Measurements from ENCODE around the gene UBLCP1.
"Not testable (repeated sequence)": the region's sequence is repeated elsewhere in the genome, so short reads cannot be mapped to it uniquely, and the experiment has no call there.

UBLCP1 gene

DNA sequence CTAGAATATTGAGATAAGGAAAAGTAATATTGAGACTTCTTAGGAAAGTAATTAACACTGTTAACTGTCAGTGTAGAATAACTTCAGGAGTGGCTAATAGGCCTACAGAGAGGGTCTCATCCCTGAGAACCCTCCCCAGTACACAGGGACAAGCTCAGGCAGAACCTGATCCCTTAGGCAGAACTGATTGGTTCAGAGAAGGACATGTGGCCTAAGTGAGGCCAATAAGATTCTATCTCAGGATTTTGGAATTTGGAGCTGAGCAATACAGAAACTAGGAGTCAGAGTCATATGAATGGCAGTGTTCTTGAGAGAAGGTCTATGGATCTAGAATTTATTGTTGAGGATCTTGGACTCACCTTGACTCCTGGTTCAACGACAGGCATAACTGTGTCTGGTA is 10.9 kb upstream of the UBLCP1 start:
- no peak for DNase-seq

DNA sequence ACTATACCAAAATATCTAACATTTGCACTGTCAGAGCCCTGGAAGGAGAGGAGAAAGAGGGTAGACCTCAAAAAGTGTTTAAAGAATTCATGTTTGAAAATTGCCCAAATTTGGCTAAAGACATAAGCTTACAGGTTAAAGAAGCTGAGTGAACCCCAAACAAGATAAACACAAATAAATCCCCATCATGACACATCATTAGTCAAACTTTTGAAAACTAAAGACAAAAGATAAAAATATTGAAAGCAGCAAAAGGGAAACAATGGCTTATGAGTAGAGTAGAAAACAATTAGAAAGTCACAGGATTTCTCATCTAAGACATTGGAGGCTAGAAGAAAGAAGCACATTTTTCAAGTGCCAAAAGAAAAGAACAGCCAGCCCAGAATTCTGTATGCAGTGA is 6.1 kb upstream of the UBLCP1 start:
- DNase-seq: no peak

DNA sequence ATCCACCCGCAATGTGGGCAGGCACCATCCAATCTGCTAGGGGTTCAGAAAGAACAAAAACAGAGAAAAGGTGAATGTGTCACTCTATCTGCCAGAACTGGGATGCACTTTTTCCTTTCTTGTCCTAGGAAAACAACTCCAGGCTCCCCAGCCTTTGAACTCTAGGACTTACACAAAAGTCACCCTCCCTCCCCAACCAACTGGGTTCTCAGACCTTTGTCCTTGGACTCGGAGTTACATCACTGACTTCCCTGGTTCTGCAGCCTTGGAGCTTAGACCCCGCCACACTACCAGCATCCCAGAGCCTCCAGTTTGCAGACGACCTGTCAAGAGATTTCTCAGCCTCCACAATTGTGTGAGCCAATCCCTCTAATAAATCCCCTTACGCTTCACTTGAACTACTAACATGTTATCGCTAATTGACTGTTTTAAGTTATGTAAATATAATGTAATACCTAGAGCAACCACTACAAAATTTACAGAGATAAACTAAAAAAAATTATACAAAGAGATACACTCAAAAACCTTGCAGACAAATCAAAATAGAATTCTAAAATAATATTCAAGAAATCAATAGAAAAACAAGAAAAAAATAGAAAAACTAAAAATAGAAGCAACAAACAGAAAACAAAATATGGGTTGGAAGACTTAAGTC is 5.3 kb upstream of the UBLCP1 start:
- DNase-seq: no peak

DNA sequence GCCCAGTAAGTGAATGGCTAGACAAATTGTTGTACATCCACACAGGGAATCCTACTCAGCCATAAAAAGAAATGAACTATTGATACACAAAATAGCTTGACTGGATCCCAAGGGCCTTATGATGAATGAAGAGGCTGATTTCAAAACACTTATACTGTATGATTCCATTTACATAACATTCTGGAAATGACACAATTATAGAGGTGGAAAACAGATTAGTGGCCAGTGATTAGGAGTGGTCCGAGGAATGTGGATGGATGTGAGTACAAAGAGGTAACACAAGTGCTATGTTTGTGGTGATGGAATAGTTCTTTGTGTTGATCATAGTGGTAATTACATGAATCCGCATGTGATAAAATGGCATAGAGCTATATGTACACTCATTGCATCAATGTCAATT is 4.7 kb upstream of the UBLCP1 start:
- no peak for DNase-seq

DNA sequence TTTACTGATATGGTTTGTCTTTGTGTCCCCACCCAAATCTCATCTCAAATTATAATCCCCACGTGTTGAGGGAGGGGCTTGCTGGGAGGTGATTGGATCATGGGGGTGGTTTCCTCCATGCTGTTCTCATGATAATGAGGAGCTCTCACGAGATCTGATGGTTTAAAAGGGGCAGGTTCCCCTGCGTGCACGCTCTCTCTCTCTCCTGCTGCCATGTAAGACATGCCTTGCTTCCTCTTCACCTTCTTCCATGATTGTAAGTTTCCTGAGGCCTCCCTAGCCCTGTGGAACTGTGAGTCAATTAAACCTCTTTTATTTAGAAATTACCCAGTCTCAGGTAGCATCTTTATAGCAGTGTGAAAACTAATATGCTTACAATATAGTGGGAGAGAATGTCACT is 2.9 kb upstream of the UBLCP1 start:
- DNase-seq: not testable (repeated sequence)

DNA sequence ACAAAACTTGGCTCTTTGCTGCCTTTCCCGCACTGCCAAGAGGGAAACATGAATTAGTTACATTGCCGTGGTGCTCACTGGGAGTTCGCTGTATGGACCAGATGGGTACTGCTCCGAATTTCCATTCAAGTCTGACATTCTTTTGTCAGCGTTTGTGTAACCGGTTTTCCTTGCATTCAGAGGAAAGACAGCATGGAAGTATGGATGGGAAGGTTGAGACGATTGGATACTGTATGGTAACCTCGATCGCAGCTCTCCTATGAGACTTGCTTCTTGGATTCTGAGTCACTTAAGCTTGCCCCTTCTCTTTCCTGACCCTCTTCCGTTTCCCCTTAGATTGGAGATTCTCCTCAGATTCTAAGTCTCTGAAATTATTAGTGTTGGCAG is 625 bp upstream of the UBLCP1 start:
- no peak for DNase-seq

DNA sequence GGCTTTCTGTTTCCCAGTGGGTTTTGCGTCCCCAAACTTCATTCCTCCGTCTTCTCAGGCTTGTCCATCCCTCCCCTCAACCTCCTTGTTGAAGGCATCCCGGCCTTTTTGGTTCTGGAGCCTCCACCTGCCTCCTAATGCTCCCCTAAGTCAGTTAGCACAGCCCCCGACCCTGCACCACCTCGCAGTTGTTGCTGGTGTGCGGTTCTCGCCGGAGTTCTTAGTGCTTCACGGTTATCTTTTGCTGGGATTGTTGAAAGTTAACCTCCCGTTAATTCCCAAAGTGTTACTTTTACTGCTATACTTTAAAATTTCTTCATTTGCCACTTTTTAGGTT is 447 bp downstream of the UBLCP1 start:
- DNase-seq: no peak

DNA sequence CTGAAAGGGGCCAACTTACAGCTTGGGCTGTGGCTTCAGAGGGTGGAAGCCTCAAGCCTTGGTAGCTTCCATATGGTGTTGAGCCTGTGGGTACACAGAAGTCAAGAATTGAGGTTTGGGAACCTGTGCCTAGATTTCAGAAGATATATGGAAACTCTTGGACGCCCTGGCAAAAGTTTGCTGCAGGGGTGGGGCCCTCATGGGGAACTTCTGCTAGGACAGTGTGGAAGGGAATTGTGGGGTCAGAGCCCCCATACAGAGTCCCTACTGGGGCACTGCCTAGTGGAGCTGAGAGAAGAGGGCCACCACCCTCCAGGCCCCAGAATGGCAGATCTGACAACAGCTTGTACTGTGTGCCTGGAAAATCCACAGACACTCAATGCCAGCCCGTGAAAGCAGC is 3.7 kb downstream of the UBLCP1 start:
- DNase-seq: not testable (repeated sequence)

DNA sequence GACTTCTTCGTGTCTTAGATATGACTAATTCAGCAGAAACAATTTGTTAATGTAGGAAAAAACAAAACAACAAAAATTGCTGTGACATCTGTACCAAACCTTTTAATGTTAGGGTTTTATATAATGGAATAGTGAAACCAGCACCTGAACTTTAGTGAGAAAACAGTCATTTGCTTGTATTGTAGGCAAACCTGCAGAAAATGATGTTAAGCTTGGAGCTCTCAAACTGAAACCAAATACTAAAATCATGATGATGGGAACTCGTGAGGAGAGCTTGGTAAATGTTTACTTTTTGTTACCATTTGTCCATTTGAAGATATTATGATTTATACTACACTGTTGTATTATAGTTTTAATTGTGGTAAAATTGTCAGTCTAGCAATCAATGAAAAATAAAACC is 6.6 kb downstream of the UBLCP1 start:
- DNase-seq: no peak

DNA sequence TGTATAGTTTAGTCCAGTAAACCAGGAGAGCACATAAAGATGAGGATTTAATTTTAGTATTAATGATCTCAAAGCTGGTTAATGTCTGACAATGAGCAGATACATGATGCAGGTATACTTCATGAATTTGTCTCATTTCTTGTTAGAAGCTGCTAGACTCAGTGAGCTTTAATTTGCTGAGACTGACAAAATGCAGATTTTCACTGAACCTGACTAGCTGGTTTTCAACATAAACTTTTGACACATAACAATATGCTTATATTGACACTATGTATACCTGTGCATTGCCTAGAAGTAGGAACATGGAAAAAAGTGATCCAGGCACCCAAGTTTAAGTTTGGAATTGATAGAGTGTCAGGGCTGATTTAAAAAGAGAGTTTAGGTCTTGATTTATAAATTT is 10.8 kb downstream of the UBLCP1 start:
- no peak for DNase-seq

DNA sequence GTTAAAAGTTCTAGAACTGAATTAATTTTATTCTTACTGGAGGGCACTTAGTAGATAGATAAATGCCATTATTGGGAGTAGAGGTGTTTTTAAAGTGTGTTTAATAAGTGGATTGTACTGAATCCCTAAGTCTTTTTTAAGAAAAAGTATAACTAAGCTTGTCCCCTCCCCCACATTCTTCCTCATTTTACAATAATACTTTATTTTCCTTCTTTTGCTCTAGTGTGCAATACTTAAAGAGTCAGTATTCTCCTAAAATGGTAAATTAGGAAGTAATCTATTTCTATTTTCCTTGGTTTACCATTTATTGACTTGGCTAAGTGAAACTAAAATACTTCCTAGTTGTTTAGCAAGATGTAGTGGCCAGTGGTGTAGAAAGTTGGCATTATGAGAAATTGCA is 11.6 kb downstream of the UBLCP1 start:
- DNase-seq: no peak

DNA sequence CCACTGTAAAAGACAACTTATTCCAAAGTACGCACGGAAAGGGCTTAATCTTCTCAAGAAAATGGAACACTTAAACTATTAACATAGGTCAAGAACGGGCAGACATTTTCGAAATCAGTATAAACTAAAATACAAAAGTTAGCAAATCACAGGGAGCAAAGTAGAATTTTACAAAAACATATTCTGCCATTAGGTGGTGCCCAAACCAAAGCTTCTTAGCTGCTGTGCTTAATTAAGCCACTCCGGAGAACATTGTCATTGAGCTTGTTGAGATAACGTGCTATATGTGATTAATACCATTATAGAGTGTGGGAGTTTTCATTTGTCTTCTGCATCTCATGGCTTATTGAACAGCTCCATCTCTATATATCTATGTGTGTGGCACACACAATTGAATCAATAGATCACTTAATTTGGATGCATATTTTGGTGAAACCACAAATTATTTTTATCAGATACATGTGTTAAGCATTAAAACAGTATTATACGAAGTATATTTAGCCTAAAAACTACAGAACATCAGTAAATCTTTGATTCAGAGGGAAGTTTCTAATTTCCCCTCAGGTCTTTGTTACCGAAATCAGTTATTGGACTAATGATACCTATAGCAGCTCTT is 23.4 kb downstream of the UBLCP1 start:
- no peak for DNase-seq

DNA sequence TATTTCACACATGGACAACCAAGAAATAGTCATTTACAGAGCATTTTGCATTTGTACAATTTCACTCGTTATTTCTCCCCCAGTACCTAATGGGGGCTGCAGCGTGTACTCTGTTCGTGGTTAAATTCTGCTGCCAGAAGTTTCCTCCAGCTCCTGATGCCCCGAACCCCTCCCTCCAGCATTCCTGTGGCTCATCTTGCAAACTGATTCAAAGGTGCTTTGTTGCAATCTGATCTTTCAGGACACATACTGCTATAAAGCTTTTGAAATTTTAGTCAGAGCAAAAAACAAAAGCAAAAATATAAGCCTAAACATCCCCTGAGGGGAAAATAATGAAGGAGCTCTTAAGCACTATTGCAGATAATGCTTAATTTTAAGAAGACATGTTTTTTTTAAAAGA is 27.7 kb downstream of the UBLCP1 start:
- no peak for DNase-seq

DNA sequence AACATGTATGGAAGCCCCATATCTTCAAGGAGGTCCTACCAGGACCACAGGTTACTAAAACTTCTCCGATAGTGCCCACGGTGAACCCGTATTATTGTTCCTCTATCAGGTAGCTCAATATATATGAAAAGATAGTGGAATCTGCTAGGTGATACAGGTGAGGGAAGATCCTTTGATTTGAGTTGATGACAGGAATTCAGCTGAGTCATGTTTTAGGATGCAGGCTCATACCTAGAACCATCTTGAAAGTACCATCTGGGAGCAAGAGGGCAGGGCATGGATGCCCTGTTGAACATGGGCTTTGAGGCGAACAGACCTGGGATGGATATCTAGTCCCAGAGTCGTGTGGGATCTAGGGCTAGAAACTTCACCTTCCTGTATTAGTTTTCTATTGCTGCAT is 31.8 kb downstream of the UBLCP1 start:
- no peak for DNase-seq

DNA sequence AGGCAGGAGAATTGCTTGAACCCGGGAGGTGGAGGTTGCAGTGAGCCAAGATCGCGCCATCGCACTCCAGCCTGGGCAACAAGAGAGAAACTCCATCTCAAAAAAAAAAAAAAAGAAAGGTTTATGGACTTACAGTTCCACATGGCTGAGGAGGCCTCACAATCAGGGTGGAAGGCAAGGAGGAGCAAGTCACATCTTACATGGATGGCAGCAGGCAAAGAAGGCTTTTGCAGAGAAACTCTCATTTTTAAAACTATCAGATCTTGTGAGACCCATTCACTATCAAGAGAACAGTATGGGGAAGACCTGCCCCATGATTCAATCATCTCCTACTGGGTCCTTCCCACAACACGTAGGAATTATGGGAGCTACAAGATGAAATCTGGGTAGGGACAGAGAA is 34.2 kb downstream of the UBLCP1 start:
- not testable (repeated sequence) for DNase-seq

DNA sequence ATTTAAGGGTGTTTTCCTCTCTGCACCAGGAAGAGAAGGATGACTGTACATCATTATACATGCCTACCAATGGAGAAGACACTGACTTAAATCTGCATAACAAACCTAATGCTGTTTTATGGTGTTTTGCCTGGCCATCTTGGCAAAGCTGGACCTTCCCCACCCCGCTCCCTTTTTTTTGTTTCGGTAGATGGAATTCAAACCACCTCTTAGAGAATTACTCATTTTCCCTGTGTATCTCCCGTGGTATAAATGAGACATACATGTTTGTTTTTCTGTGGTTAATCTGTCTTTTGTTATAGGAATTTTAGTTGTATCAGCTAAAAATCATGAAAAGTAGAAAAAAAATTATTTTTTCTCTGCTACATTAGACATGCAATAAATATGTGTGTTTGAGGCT is 38.4 kb downstream of the UBLCP1 start:
- no peak for DNase-seq

DNA sequence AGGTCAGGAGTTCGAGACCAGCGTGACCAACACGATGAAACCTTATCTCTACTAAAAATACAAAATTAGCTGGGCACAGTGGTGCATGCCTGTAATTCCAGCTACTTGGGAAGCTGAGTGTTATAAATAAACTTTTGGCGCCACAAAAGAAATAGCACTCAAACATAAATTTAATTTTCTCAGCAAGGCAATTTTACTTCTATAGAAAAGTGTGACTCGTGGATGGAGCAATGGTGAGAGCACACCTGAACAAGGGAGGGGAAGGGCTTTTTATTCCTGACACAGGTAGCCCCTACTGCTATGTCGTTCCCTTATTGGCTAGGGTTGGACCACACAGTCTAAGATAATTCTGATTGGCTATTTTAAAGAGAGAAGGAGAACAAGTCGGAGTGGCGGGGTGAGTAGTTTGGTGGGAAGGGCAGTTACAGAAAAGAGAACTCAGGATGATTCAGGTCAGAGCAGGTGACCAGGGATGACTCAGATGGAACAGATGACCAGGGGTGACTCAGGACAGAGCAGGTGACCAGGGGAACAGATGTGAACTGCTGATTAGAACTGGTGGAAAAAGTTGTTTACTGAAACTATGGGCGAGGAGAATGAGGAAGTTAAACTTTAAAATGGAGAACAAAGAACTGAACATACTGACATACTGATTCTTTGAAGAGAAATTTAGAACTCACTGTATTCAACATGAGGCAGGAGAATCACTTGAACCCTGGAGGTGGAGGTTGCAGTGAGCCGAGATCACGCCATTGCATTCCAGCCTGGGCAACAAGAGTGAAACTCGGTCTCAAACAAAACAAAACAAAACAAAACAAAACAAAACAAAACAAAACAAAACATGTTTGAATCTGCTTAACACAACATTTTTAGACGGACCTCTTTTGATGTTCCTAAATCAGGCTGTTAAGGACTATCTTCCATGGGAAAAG is 39.1 kb downstream of the UBLCP1 start:
- not testable (repeated sequence) for DNase-seq

DNA sequence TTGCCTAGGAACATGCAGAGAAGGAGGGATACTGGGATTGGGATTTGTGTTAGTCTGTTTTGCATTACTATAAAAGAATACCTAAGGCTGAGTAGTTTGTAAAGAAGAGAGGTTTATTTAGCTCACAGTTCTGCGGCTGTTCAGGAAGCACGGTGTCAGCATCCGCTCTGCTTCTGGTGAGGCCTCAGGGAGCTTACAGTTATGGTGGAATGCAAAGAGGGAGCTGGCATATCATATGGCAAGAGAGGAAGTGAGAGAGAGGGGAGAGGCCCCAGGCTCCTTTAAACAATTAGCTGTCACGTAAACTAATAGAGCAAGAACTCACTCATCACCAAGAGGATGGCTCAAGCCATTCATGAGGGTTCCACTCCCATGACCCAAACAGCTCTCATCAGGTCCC is 40.2 kb downstream of the UBLCP1 start:
- no peak for DNase-seq

DNA sequence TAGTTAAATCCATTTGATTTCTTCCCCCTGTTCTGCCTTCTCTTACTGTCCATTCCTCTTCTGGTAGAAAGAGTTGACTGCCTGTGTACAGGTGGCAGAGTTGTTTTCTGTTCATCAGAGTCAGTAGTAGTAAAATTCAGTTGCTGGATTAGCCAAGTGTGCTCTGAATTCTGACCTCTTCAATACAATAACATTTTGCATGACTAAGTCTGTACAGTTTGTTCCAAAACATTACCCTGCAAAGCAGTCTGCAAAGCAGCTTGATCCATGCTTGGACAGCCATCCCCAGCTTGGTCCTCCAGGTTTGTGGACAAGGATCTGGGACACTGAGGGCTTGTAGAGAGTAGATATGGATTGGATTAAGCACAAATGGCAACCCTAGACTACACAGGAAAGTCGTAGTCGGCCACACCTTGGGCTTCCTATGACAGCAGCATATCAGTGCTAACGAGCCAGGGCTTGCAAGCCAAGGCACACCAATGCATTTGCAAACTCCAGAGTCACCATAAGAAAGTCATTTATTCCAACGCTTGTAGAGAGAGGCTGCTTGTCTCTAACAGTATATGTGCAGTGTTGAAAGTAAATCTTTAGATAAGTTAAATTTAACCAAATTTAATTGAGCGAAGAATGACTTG is 42.0 kb downstream of the UBLCP1 start:
- DNase-seq: no peak

DNA sequence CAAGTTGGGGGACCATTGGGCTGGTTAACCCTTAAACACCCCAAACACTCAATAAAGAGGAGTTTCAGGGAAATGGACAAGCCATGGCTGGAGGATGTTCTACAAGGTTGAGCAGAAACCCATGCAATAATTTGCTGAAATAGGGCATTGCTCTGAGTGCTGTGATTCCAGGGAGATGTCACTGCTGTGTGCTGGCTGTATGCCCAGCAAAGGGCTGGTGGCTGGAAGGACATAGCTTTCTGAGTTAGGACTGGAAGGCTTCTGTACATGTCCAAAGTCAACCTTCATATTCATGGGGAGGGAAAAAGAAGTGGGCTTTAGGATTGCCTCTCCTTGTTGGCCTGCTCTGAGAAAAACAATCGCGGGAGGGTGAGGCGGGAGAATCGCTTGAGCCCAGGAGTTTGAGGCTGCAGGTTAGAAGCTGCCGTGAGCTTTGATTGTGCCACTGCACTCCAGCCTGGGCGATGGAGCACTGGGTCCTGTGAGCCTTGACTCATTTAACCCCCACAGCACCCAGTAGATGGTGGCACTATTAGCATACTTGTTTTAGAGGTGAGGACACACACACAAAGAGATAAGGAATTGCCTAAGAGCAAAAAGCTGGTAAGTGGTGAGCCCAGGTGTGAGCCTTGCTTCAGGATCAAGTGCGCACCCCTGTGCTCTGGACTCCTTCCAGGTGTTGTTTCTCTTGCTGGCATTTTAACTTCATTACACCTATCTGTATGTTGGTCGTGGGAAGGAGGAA is 46.8 kb downstream of the UBLCP1 start:
- DNase-seq: no peak

DNA sequence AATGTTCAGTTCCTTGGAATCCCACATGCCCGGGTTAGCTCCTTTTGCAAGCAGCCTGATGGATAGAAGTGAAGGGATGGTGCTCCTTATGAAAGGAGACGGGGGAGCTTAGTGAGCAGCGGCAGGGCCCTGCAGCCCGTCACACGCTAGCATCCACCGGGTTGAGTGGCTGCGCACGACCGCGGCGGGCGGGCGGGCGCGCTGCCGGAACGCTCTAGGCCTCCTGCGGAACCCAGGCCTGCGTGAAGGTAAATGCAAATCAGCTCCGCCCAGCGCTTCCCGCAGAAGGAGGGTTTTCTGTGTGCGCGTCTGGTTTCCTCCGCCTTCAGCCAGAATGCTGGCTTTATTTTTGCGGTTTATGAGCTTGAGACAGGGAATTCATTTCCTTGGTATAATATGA is 47.4 kb downstream of the UBLCP1 start:
- DNase-seq: peak; percentile 3

DNA sequence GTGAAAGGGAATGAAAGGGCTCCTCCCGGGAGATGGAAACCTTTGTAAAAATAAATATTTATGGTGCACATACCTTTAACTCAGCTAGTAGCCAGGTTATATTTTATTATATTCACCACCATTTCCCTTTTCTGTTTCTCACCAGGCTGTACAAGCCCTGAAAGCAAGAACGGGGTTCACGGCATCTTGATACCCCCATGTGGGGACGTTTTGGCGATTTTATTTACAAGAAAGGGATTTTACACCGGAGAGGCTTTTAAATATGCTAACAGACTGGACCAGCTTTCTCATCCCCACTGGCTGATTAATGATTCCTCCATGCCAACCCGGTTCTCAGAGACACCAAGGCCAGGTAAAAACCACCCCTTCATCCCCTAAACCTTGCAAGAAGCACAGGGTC is 48.0 kb downstream of the UBLCP1 start:
- DNase-seq: no peak

DNA sequence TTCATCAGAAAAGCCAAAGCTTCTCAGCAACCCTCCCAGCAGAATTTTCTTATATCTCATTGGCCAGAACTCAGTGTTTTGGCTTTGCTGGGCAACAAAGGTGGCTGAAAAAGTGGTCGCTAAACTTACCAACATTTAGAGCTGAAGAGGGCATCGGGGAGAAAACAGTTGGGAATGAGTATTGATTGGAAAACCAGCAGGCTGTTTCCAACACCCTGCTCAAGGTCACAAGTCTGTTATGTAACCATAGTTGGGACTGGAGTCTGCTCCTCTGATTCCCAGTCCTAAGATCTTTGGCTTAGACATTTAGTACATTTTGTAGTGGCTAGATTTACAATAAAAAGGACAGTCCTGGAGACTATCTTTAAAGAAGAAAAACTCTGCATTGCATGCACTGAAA is 50.1 kb downstream of the UBLCP1 start:
- DNase-seq: no peak

Data from NCI-H2107 (cell line).